CD4-positive, alpha-beta T cell treated with Interleukin-10 for 1 hour (primary cell): ENCODE results near the gene APOL1.
"Not testable (repeated sequence)": the region's sequence is repeated elsewhere in the genome, so short reads cannot be mapped to it uniquely, and the experiment has no call there.

Experiments used
- DNase-seq: peaks from one replicate; pipeline ENCODE4 v3.0.0-alpha.2; 2020

Gene APOL1

GRCh38 chr22:36274531-36274930, 21.6 kb downstream of the APOL1 start:
- no peak for DNase-seq

GRCh38 chr22:36277482-36278291, 24.8 kb downstream of the APOL1 start:
- peak; percentile 75 for DNase-seq

- no peak for DNase-seq
Observed at GRCh38 chr22:36279219-36279666, 26.3 kb downstream of the APOL1 start.

GRCh38 chr22:36280379-36280778, 27.4 kb downstream of the APOL1 start:
- no peak for DNase-seq

- no peak for DNase-seq
Observed at GRCh38 chr22:36281781-36282327, 28.9 kb downstream of the APOL1 start.

GRCh38 chr22:36282328-36282831, 29.4 kb downstream of the APOL1 start:
- DNase-seq: no peak

GRCh38 chr22:36284171-36284571, 31.2 kb downstream of the APOL1 start:
- no peak for DNase-seq

- no peak for DNase-seq
Observed at GRCh38 chr22:36285017-36285416, 32.1 kb downstream of the APOL1 start.

GRCh38 chr22:36285545-36285944, 32.6 kb downstream of the APOL1 start:
- DNase-seq: no peak

GRCh38 chr22:36286096-36286957, 33.4 kb downstream of the APOL1 start:
- peak; percentile 65 for DNase-seq

GRCh38 chr22:36287881-36288515, 35.1 kb downstream of the APOL1 start:
- DNase-seq: no peak

- DNase-seq: no peak
Observed at GRCh38 chr22:36288571-36289405, 35.9 kb downstream of the APOL1 start.

- DNase-seq: no peak
Observed at GRCh38 chr22:36289406-36289870, 36.5 kb downstream of the APOL1 start.

- DNase-seq: peak; percentile 71
Observed at GRCh38 chr22:36289948-36290371, 37.0 kb downstream of the APOL1 start.

- DNase-seq: not testable (repeated sequence)
Observed at GRCh38 chr22:36290391-36291075, 37.6 kb downstream of the APOL1 start.

GRCh38 chr22:36291831-36292740, 39.2 kb downstream of the APOL1 start:
- DNase-seq: no peak

- DNase-seq: no peak
Observed at GRCh38 chr22:36292823-36293530, 40.0 kb downstream of the APOL1 start.

GRCh38 chr22:36293606-36294292, 40.8 kb downstream of the APOL1 start:
- DNase-seq: no peak

- DNase-seq: no peak
Observed at GRCh38 chr22:36294293-36294620, 41.3 kb downstream of the APOL1 start.
